Renal pelvis (tissue), 12 donors: ENCODE measurements around the gene RGN. TPM values are rescaled to one million over a fixed set of nuclear protein-coding genes. Genes with fewer than 3 reads are reported as not detected.

ENCODE experiments used
- DNase-seq: peaks from one replicate; pipeline ENCODE4 v3.0.0-alpha.2; 2013
- long read RNA-seq, 16 experiments: transcript quantifications; one replicate each; lab custom pipeline, GENCODE V29; 2026
- polyA plus RNA-seq, 3 donors: library from polyadenylated mRNA; unstranded; fragments of 120-200 nt; gene quantifications; one replicate each; pipeline ENCODE4 v1.2.1, GENCODE V29; 2013; ENCODE audit not compliant: insufficient read length in 3 of 3

RGN gene
- polyA plus RNA-seq: 10 to 100 TPM; 30.7 to 40.1 (median 32.3) TPM
- long read RNA-seq, donor 1, partial matches to known transcripts: 0 of 12 reads
- long read RNA-seq, donor 1, other reads (novel, unspliced or antisense): 11 of 12 reads
- long read RNA-seq, donor 2, transcript RGN-202 (7 exons, 1,611 nt): major isoform, 7 of 25 reads
- long read RNA-seq, donor 2, partial matches to known transcripts: 7 of 25 reads
- long read RNA-seq, donor 2, other reads (novel, unspliced or antisense): 11 of 25 reads
- long read RNA-seq, donor 3, partial matches to known transcripts: 13 of 15 reads
- long read RNA-seq, donor 3, other reads (novel, unspliced or antisense): 0 of 15 reads
- long read RNA-seq, donor 4, transcript RGN-202 (7 exons, 1,611 nt): major isoform, 5 of 13 reads
- long read RNA-seq, donor 4, partial matches to known transcripts: 0 of 13 reads
- long read RNA-seq, donor 4, other reads (novel, unspliced or antisense): 8 of 13 reads
- long read RNA-seq, donor 5, partial matches to known transcripts: 253 of 311 reads
- long read RNA-seq, donor 5, other reads (novel, unspliced or antisense): 55 of 311 reads
- long read RNA-seq, donor 6, partial matches to known transcripts: 0 of 11 reads
- long read RNA-seq, donor 6, other reads (novel, unspliced or antisense): 9 of 11 reads
- long read RNA-seq, donor 7, partial matches to known transcripts: 0 of 4 reads
- long read RNA-seq, donor 7, other reads (novel, unspliced or antisense): 0 of 4 reads
- long read RNA-seq, donor 8: 0 reads
- long read RNA-seq, donor 9, transcript RGN-202 (7 exons, 1,611 nt): major isoform, 10 of 20 reads
- long read RNA-seq, donor 9, partial matches to known transcripts: 10 of 20 reads
- long read RNA-seq, donor 9, other reads (novel, unspliced or antisense): 0 of 20 reads
- long read RNA-seq, donor 10, partial matches to known transcripts: 0 of 7 reads
- long read RNA-seq, donor 10, other reads (novel, unspliced or antisense): 5 of 7 reads
- long read RNA-seq, donor 11, transcript RGN-202 (7 exons, 1,611 nt): major isoform, 5 of 5 reads
- long read RNA-seq, donor 11, partial matches to known transcripts: 0 of 5 reads
- long read RNA-seq, donor 11, other reads (novel, unspliced or antisense): 0 of 5 reads
- long read RNA-seq, donor 12, partial matches to known transcripts: 0 of 20 reads
- long read RNA-seq, donor 12, other reads (novel, unspliced or antisense): 16 of 20 reads
- long read RNA-seq, donor 13, partial matches to known transcripts: 0 of 2 reads
- long read RNA-seq, donor 13, other reads (novel, unspliced or antisense): 0 of 2 reads
- long read RNA-seq, donor 14, transcript RGN-202 (7 exons, 1,611 nt): major isoform, 8 of 22 reads
- long read RNA-seq, donor 14, partial matches to known transcripts: 14 of 22 reads
- long read RNA-seq, donor 14, other reads (novel, unspliced or antisense): 0 of 22 reads
- long read RNA-seq, donor 15, transcript RGN-202 (7 exons, 1,611 nt): major isoform, 6 of 7 reads
- long read RNA-seq, donor 15, partial matches to known transcripts: 0 of 7 reads
- long read RNA-seq, donor 15, other reads (novel, unspliced or antisense): 0 of 7 reads
- long read RNA-seq, donor 16, partial matches to known transcripts: 7 of 17 reads
- long read RNA-seq, donor 16, other reads (novel, unspliced or antisense): 6 of 17 reads

DNA sequence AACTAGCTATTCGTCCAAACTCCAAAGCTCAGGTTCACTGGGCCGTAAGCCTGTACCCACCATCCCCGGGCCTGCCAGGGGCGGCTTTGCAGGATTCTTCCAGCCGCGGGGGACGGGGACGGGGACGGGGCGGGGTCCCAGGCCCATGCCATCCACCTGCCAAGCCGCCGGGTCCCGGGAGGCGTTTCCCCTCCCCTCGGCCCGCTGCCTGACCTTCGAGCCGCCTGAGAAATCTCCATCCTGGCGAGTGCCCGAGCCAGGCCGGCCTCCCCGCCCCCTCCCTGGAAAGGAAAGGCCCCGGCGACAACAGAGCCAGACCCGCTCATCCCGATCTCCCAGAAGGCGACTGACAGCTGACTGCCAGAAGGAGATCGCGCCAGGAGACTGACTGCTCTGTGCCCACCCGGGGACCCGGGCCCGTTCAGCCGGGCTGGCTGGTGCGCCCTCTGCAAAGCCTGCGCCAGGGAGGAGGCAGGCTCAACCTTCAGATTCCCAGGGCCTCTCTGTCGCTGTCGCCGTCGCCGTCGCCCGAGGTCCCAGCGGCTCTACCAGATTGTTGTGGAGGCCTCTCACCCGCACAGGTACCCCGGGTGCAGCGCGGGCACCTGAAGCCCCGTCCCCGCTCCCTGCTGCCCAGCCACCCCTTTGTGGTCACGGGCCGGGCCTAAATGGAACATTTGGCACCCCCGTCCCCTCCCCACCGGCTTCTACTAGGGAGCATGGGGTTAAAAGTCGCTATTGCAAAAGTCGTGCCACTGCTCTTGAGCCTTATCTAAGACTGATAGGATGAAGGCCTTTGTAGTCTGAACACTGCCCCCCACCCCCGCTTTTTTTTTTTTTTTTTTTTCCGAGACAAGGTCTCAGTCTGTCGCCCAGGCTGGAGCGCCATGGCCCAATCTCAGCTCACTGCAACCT is at the start of gene RGN:
TSS of gene RGN (plus strand) at position 315 of the 915 bp plus-strand sequence. CDS start 2,702 bp downstream, outside the sequence.
- DNase-seq: no peak

DNA sequence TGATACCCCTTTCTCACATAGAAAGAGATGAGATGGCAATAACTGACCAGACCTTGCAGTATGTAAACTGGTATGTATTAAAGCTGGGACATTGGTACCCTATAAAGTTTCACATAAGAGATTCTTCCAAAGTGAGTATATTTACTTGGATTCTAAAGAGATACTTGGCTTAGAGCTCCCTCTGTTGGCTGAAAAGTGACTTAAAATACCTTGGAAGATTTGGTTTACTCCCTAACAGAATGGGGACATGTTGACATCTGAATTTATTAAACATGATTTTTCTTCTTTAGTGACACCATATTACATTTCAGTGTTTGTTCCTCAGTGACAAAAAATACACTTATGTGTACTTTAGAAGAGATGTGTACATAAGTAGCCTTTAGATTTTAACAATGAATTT is 47.9 kb upstream of the RGN start:
- DNase-seq: peak; percentile 65

DNA sequence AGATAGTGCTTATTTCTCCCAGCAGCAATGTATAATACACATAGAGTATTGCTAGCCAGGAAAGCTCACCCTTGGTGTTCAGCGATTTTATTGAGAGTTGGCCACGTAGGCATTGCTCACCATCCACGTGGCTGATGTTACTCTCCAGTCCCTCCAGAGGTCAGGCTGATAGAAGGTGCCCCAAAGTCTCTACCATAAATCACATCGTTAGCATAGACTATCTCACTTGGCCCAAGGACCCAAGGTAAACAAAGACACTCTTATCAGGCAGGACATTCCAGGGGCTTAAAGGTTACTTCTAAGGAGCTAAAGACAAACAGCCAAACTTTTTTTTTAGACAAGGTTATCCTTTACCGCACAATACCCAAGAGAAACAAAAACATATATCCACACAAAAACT is 30.3 kb upstream of the RGN start:
- no peak for DNase-seq

DNA sequence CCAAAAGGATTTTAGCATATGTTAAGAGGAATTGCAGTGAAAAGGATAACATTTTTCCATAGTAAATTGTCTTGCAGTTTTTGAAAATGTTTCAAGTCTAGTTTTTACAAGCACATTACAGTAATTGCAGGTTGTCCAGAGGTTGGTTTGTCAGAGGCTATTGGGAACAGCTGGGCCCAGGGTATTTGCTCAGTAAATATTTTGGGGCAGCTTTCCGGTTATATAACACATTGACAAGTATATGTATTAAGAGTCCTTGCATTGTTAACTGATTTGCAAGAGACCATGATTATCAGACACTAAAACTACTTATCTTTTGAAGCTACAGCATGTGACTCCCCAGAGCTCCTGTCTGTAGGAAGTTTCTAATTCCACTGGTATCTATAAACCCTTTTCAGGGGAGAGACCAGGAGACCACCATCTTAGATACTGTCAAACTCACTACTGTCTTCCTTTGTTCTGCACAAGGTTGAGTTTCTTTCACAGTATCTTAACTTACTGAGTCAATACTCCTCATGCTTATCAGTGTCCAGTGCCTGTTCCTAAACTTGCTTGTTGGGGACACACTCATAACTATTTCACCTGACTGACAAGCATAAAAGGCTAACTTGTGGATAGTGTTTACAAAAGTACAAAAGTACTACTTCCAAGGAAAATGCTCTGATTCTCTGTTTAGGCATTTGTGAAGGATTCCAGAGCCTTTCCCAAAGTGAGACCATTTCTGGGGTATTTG is 18.9 kb upstream of the RGN start:
- DNase-seq: no peak

DNA sequence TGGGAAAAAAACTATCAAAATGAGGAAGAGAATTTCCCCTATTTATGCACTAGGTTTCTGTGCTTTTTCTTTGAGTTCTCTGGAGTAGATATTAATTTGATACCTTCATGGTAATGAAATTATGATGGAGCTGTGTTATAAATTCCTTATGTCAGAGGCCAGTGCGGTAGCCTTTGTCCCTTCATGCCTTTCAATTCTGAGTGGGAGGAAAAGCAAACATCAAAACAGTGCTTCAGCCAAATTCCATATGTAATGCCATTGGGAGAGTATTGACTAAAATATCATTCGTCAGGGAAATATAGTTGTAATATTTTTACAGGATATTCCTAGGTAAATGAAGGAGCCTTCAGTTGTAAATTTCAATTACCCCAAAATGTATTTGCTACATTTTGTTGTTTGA is 17.5 kb upstream of the RGN start:
- DNase-seq: no peak

DNA sequence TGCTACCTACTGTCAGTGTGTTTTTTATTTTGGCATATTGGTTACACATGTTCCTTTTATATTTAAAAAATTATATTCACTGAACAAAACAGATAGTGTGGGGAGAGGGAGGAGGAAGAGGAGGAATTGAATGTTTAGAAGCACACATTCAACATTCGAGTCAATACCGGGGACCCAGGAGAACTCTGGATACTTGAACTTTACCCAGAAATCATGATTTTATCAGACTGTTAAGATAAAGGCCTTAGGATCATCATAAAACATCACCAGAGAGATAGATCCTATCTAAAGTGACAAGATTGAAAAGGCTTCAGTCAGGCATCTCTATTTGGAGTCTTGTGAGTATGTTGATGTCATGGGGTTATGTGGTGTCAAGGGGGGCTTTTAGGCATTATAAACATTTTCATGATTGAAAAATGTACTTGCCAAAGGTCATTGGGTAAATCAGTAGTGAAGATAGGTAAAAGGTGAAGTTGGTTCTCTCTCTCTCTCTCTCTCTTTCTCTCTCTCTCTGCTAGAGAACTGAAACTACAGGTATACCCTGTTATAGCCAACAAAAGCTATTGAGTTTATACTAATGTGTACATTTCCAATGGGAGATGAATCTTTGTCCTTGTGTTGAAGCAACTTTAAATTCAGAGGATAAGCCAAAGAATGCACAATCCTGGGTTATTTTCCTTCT is 16.9 kb upstream of the RGN start:
- no peak for DNase-seq

DNA sequence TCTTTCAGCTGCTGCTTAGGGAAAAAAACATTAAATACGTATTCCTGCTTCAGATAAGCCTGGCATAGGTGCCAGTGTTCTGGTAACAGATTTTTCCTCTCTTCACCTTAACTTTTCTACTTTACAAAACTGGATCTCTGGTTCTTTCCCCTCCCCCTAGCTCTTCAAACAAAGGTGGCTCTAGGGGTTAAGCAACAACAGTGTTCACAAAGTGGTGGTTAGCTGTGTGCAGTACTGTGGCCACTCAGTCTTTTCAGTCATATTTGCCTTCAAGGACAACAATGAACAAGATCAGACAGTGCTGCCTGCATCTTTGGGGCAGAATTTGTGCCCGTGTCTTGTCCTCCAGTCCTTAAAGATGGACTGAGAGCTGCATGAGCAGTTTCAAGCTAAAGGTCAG is 15.1 kb upstream of the RGN start:
- DNase-seq: no peak

DNA sequence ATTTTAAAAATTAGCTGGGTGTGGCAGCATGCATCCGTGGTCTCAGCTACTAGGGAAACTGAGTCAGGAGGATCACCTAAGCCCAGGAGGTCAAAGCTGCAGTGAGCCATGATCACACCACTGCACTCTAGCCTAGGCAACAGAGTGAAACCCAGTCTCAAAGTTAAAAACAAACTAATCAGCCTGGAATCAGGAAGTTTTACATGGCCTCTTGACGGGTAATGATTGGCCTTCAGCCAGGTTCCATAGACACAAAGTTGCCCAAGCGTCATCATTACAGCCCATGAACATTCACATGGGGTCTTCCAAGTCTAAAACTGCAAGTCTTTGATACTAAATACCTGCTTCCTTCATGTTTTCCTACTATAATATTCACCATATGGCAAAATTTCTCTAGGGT is 10.0 kb upstream of the RGN start:
- DNase-seq: no peak

DNA sequence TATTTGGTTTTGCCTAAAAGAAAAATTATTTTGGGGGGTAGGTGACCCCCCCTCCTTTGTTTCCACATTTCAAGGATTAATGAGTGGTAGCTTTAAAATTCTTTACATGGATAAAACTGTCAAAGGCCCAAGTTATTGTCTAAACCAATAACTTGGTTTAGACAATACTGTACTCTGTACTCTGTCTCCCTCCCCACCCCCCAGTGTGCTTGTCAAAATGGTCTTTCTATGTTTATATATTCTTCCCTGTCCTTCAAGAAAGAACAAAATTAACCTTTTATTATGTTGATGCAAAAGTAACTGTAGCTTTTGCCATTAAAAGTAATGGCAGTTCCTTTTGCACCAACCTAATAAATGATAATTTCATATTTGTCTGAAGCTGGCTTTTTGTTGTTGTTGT is 9.5 kb upstream of the RGN start:
- no peak for DNase-seq

DNA sequence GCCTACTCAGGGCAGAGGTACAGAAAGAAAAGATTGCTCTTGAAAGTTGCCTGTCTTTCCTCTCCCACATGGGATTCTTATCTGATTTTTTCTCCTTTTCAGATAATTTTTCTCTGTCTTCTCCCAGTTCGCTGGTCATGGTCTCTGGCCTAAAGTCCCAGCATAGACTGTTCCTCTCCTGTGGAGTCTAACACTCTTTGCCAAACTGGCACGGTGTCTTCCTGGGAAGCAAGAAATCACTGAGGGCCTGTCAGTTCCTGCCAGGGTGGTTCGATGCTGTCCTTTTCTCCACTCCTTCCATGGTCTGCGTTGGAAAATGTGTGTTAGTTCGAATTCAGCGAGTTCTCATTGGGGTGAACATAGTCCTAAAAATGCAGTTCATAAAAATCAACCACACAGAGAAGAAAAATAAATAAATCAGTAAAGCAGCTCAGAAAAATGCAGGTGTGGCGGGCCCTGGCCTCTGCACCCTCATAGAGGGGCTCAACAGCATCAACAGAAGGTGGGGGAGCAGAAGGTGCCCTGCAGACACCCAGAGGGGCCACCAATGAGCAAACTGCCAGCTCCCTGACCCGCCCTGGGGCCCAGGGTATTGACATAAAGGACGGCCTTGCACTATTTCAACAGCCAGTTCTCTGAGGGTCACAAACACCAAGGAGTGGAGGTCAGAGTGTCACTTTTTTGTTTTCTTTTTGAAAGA is 2.1 kb downstream of the RGN start:
- no peak for DNase-seq

DNA sequence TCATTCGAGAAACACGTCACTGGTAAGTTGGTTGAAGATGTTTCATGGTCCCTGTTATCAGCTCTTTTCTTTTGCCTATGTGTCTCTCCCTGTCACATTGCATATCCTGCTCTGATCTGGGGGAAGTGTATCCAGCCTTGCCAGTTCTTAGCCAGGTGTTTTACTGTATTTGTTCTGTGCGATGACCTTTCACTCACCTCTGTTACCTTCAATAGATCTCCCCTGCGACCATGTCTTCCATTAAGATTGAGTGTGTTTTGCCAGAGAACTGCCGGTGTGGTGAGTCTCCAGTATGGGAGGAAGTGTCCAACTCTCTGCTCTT is 2.6 kb downstream of the RGN start:
- DNase-seq: no peak

DNA sequence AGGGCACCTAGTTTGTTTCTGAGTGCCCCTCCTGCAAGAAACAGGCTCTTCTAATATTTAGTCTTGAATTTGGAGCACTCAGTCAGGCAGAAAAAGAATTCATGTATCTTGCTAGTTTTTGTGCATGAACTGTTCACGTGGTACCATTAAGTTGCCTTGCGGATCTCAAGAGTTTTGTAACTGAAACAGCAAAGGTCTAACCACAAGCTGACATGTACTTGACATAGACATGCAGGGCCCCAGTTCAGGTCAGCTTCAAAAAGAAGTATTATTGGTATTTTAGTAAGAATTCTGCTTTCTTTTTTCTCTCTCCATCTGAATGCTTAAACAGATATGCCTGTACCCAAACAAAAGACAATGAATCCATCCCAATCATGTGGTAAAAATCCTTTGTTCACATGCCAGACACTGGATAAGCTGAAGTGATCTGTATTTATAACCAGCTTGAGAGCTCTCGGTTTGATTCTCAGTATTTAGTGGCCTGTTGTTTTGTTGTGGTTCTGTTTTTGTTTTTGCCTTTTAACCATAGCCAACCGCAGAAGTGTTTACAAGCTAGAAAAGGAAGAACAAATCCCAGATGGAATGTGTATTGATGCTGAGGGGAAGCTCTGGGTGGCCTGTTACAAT is 13.0 kb downstream of the RGN start:
- no peak for DNase-seq

DNA sequence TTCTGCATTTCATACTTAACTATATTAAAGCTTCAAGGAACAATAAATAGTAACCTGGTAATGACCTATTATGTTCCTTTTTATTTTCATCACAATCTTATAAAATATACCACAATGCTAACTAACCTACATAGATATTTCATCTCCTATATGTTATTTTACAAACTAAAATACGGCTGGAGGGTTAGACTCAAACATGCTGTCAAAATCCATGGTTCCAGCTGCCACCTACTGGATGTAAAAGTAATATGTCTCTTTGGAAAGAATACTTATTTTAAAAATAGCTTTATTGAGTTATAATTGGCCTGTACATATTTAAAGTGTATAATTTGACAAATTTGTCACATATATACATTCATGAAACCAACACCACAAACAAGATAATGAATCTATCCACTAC is 15.0 kb downstream of the RGN start:
- DNase-seq: no peak

DNA sequence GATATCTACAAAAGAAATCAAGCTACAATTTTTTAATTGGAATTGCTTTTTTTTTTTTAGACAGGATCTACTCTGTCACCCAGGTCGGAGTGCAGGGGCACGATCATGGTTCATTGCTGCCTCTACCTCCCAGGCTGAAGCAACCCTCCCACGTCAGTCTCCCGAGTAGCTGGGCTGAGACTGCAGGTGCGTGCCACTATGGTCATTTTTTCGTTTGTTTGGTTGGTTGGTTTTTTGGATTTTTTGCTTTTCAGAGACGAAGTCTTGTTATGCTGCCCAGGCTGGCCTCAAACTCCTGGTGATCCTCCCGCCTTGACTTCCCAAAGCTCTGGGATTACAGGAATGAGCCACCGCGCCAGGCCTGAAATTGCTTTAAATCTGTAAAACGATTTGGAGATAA is 15.6 kb downstream of the RGN start:
- no peak for DNase-seq

DNA sequence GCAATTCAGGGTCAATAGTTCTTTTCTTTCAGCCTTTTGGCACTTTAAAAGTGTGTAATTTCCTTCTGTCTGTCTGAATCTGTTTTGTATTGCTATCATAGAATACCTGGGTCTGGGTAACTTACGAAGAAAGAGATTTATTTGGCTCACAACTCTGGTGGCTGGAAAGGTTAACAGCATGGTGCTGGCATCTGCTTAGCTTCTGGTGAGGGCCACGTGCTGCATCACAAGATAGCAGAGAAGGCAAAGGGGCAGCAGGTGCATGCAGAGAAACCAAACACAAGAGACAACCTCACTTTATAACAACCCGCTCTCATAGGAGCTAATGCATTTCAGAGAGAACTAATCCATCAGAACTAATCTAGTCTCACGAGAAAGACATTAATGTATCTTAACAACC is 18.8 kb downstream of the RGN start:
- DNase-seq: no peak

DNA sequence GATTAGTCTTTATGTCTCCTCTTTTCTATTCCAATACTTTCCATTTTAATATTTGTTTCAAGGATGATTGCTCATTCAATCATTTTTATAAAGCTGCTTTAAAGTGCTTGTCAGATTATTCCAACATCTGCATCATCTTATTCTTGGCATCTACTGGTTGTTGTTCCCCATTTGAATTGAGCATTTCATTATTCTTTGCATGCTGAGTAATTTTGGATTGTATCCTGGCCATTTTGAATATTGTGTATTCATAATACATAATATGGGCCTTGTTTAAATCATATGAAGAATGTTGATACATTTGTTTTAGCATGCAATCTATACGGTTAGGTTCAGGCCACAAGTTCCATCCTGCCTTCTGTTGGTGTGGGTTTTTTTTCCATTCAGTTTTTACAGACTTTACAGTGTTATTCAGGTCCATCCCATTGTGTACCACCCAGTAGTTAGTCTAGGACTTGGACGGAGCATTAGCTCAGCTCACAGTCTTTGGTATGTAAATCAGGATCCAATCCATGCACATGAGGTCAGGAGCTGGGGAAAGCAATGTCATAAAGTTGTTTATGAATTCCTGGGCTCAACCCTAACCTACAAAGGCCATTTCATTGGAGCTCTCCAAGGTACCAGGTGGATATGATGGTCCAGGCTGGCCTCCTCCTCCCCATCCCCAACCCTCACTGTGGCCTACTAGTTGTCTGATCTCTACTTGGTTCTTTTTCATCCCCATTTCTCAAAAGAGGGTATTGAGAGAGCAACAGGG is 20.3 kb downstream of the RGN start:
- no peak for DNase-seq

DNA sequence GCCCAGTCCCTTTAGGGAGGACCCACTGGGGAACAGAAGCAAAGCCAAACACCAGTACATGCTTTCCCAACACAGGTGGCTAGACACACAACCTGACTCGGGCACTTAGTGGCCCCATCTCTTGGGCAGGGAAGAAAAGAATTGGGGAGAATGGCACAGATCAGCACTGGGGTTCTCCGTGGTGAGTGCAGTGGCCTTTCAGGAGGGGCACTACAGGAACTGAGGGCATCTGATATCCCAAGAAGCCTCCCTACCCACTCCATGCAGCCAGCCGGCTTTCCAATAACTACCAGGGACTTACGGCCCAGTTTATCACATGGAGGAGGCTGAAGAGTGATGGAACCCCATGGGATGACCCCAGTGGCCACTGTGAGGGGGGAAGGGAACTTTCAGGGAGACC is 23.0 kb downstream of the RGN start:
- DNase-seq: no peak
